Sigmoid colon (tissue), 7 donors: Measurements from ENCODE around the gene RUNX2. TPM values are rescaled to one million over a fixed set of nuclear protein-coding genes. Genes with fewer than 3 reads are reported as not detected.

ENCODE experiments used
- DNase-seq: peaks from one replicate; pipeline ENCODE4 v3.0.0-alpha.2; 2019
- H3K27ac ChIP-seq, 4 donors: fragments of 200-600 bp; sonication (generic); one replicate each; pipeline ENCODE4 v1.5.1; 2016 to 2019; ENCODE audit warnings: mild to moderate bottlenecking in 1 of 4
- H3K27me3 ChIP-seq, 3 donors: fragments of 200-600 bp; sonication (generic); one replicate each; pipeline ENCODE4 v1.5.1; 2019; ENCODE audit warnings: mild to moderate bottlenecking in 1 of 3
- H3K36me3 ChIP-seq, 4 donors: fragments of 200-600 bp; sonication (generic); one replicate each; pipeline ENCODE4 v1.5.1; 2016 to 2019
- H3K4me1 ChIP-seq, 4 donors: fragments of 200-600 bp; sonication (generic); one replicate each; pipeline ENCODE4 v1.5.1; 2017 to 2019
- H3K4me3 ChIP-seq, 4 donors: fragments of 200-600 bp; sonication (generic); one replicate each; pipeline ENCODE4 v1.5.1; 2017 to 2019; ENCODE audit warnings: mild to moderate bottlenecking in 2 of 4, moderate library complexity in 1 of 4
- H3K9me3 ChIP-seq, 4 donors: fragments of 200-600 bp in 3 of 4; sonication (generic) in 3 of 4; one replicate each; pipeline versions ENCODE4 v1.5.1 to v1.6.1; 2013 to 2019
- CTCF ChIP-seq, 4 experiments: fragments of 450-650 bp in 3 of 4; fragments of 200-600 bp in 1 of 4; IDR thresholded peaks; one replicate each; pipeline ENCODE4 v1.5.1; 2016 to 2019; ENCODE audit warnings: antibody characterized with exemption in 4 of 4, mild to moderate bottlenecking in 3 of 4, moderate library complexity in 2 of 4
- EP300 ChIP-seq, 4 donors: sonication (generic); formaldehyde crosslinking; IDR thresholded peaks; one replicate each; pipeline ENCODE4 v1.6.1; 2017; ENCODE audit warnings: antibody characterized with exemption in 4 of 4
- POLR2A ChIP-seq, 2 donors: fragments of 450-650 bp; IDR thresholded peaks; one replicate each; pipeline ENCODE4 v1.6.1; 2016; ENCODE audit warnings: antibody characterized with exemption in 2 of 2, mild to moderate bottlenecking in 2 of 2, moderate library complexity in 2 of 2
- POLR2AphosphoS5 ChIP-seq, 4 donors: sonication (generic); formaldehyde crosslinking; IDR thresholded peaks; one replicate each; pipeline ENCODE4 v1.6.1; 2017; ENCODE audit warnings: antibody characterized with exemption in 4 of 4
- WGBS, 2 donors: extraction: QIAGEN DNeasy Blood & Tissue Kit; methylation state at CpG; one replicate each; pipeline ENCODE4 v1.1.7; 2013; 5-methylcytosine and 5-hydroxymethylcytosine counted together
- intact Hi-C: fragments of 100-400 bp; cut with DNase I; formaldehyde crosslinking; loops from one replicate; pipeline ENCODE4 v1.15.1; 2023
- polyA plus RNA-seq, 3 donors: library from polyadenylated mRNA; stranded (reverse); fragments of 200-250 nt; gene quantifications; one replicate each; pipeline ENCODE4 v1.2.3, GENCODE V29; 2013
- total RNA-seq, 4 donors: library from RNA; depleted of rRNA; stranded (reverse); fragments of >200 nt; gene quantifications; one replicate each; pipeline ENCODE4 v1.1.0, GENCODE V29; 2016
- donor health status: healthy with polysubstance abuse.
- donor health status: Bipolar disorder and iron deficiency.
- donor health status: healthy.

Gene RUNX2
- total and polyA plus RNA-seq, 7 donors = 0.92 to 4.7 (median 2.9) TPM

- DNase-seq = no peak
- Histone ChIP-seq H3K4me3 (no peak overlapping the region), H3K36me3 (no peaks in the 10 kb centered on the region), H3K4me1 (no peaks in the 10 kb centered on the region), H3K27me3 (no peaks in the 10 kb centered on the region), H3K27ac (no peak overlapping the region), H3K9me3 (no peaks in the 10 kb centered on the region)
- TF ChIP-seq EP300 (IDR thresholded peaks at IDR 0.05) = no peak
- no peak for TF ChIP-seq CTCF (IDR thresholded peaks at IDR 0.05)
- no peak for TF ChIP-seq POLR2A (IDR thresholded peaks at IDR 0.05)
- TF ChIP-seq POLR2AphosphoS5 (IDR thresholded peaks at IDR 0.05) = no peak
- 77 to 85% methylated on average over 9 of the region's 9 CpGs for WGBS, 2 donors
- intact Hi-C loops = no loop called here
Measured at GRCh38 chr6:45687570-45687969, 359.4 kb downstream of the RUNX2 start.

- 95 to 96% methylated on average over 1 of the region's 1 CpG for WGBS, 2 donors
- DNase-seq = no peak
- no peak overlapping the region for H3K27ac ChIP-seq
- intact Hi-C loops = no loop called here
- no peak overlapping the region for H3K4me3 ChIP-seq
- H3K9me3 ChIP-seq = no peaks in the 10 kb centered on the region
- TF ChIP-seq POLR2A (IDR thresholded peaks at IDR 0.05) (no peak), CTCF (IDR thresholded peaks at IDR 0.05) (no peak), EP300 (IDR thresholded peaks at IDR 0.05) (no peak), POLR2AphosphoS5 (IDR thresholded peaks at IDR 0.05) (no peak)
- no peaks in the 10 kb centered on the region for H3K27me3 ChIP-seq
- no peaks in the 10 kb centered on the region for H3K4me1 ChIP-seq
- no peaks in the 10 kb centered on the region for H3K36me3 ChIP-seq
Measured at GRCh38 chr6:45688180-45688579, 360.1 kb downstream of the RUNX2 start.

GRCh38 chr6:45689926-45690615 is 361.9 kb downstream of the RUNX2 start:
- TF ChIP-seq CTCF (IDR thresholded peaks at IDR 0.05) (no peak), EP300 (IDR thresholded peaks at IDR 0.05) (no peak), POLR2A (IDR thresholded peaks at IDR 0.05) (no peak), POLR2AphosphoS5 (IDR thresholded peaks at IDR 0.05) (no peak)
- no peaks in the 10 kb centered on the region for H3K36me3 ChIP-seq
- H3K4me3 ChIP-seq = no peak overlapping the region
- no peak overlapping the region for H3K27ac ChIP-seq
- no peaks in the 10 kb centered on the region for H3K9me3 ChIP-seq
- intact Hi-C loops = no loop called here
- H3K4me1 ChIP-seq = no peaks in the 10 kb centered on the region
- DNase-seq = no peak
- H3K27me3 ChIP-seq = no peaks in the 10 kb centered on the region
- WGBS, 2 donors = 96 to 97% methylated on average over 2 of the region's 2 CpGs

- TF ChIP-seq CTCF (IDR thresholded peaks at IDR 0.05) = no peak
- TF ChIP-seq POLR2A (IDR thresholded peaks at IDR 0.05) = no peak
- TF ChIP-seq POLR2AphosphoS5 (IDR thresholded peaks at IDR 0.05) = no peak
- no peak for TF ChIP-seq EP300 (IDR thresholded peaks at IDR 0.05)
- WGBS, 2 donors = 95 to 99% methylated on average over 1 of the region's 1 CpG
- no peaks in the 10 kb centered on the region for H3K36me3 ChIP-seq
- no peak overlapping the region for H3K27ac ChIP-seq
- H3K27me3 ChIP-seq = no peaks in the 10 kb centered on the region
- H3K4me1 ChIP-seq = no peaks in the 10 kb centered on the region
- no peak for DNase-seq
- H3K4me3 ChIP-seq = no peak overlapping the region
- H3K9me3 ChIP-seq = no peaks in the 10 kb centered on the region
- intact Hi-C loops = no loop called here
Measured at GRCh38 chr6:45690846-45691245, 362.7 kb downstream of the RUNX2 start.

GRCh38 chr6:45691426-45691825 is 363.3 kb downstream of the RUNX2 start:
- 73 to 94% methylated on average over 2 of the region's 2 CpGs for WGBS, 2 donors
- Histone ChIP-seq H3K27ac (no peak overlapping the region), H3K4me1 (no peaks in the 10 kb centered on the region), H3K36me3 (no peaks in the 10 kb centered on the region), H3K9me3 (no peaks in the 10 kb centered on the region), H3K4me3 (no peak overlapping the region), H3K27me3 (no peaks in the 10 kb centered on the region)
- intact Hi-C loops = no loop called here
- TF ChIP-seq POLR2AphosphoS5 (IDR thresholded peaks at IDR 0.05) (no peak), CTCF (IDR thresholded peaks at IDR 0.05) (no peak), EP300 (IDR thresholded peaks at IDR 0.05) (no peak), POLR2A (IDR thresholded peaks at IDR 0.05) (no peak)
- DNase-seq = no peak
